RCC 7860 (cell line): ENCODE results near the gene ICOS.
A peak's percentile ranks its signal among the peaks of the same experiment; 100 is the strongest.

Source experiments
- DNase-seq: peaks from one replicate; pipeline ENCODE4 v3.0.0-alpha.2; 2015; ENCODE audit warnings: low spot score
- FAIRE-seq: peaks from 2 replicates; lab custom pipeline; 2012; peaks lifted over from hg19 to GRCh38; lab: Jason Lieb, UNC

The ICOS gene, protein sequence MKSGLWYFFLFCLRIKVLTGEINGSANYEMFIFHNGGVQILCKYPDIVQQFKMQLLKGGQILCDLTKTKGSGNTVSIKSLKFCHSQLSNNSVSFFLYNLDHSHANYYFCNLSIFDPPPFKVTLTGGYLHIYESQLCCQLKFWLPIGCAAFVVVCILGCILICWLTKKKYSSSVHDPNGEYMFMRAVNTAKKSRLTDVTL

DNA sequence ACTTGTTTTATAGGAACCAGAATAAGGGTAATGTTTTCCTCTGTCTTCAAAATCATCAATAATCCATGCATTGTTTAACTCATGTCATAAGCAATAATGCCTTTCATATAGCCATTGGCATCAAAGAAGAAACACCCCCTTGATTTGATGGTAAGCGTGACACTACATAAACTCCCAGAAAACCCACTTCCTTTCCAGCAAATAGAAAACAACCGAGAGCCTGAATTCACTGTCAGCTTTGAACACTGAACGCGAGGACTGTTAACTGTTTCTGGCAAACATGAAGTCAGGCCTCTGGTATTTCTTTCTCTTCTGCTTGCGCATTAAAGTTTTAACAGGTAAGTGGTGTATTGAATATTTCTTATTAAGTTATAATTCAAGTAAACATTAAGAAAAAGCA lies at the start of gene ICOS:
TSS of gene ICOS (plus strand) at position 229 of the 400 bp plus-strand sequence. CDS start at position 281, 52 bp downstream.
- no peak for FAIRE-seq
- no peak for DNase-seq

DNA sequence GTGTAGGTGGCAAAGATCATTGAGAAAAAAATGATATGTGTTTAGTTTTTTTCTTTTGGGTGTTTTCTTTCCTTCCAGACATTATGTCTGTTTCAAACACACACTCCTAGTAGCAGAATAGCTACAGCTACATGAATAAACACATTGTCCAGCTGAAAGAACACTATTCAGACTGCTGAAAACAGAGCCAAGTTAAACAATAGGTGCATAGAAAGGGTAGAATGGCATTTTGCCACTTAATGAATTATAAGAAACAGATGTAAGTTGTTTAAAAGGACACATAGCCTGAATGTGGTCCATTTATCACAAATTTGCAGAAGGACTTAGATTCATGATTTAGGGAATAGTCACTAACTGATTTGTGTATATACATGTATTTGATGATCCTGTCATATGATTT lies 48.9 kb upstream of the ICOS start:
- FAIRE-seq = no peak
- no peak for DNase-seq

DNA sequence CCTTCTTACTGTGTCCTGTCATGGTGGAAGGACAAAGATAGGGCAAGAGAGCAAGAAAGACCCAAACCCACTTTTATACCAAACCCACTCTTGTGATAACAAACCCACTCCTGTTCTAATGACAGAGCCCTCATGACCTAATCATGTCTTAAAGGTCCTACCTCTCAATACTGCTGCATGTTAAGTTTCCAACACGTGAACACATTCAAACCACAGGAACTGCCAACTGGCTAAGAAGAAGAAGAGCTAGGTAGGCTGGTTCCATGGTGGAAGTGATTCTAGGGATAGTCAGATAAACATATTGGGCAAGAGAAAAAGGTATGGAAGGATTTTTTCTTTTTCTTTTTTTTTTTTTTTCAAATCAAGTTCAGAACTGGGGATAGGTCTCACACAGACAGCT lies 47.0 kb upstream of the ICOS start:
- FAIRE-seq (no peak), DNase-seq (no peak)

DNA sequence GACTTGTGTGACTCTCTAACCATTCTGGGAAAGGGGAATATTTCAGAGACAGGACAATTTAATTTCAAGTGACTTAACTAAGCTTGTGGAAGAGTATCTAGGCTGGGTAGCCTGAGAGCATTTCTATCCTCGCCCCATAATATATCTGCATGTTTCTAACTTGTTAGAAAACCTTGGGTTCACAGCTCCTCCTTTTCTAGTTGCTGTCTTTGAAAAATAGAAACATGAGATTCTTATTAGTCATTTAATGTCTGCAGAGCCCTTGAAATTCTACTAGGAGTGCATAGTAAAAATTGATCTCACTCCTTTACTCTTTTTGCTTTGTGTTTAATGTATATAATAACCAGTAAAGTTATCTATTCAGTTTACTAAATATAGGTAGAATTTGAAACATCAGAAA lies 46.6 kb upstream of the ICOS start:
- DNase-seq = no peak
- no peak for FAIRE-seq

DNA sequence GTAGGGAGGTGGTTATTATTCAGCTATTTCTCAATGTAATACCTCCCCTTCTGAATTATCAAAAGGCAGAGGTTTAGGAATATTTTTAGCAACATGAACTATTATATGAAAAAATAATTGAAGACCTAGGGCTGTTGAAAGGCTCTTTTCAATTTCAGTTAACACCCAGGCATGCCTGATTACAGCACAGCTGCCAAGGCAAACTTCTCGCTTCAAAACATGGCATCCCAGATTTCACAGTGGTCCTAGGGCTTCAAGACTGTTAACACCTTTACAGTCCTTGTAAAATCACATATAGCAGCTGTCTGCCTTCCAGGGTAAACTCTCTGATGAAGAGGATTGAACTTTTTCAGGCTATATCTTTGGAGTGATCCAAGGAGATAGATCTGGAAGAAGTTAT lies 45.8 kb upstream of the ICOS start:
- FAIRE-seq = no peak
- DNase-seq = no peak

DNA sequence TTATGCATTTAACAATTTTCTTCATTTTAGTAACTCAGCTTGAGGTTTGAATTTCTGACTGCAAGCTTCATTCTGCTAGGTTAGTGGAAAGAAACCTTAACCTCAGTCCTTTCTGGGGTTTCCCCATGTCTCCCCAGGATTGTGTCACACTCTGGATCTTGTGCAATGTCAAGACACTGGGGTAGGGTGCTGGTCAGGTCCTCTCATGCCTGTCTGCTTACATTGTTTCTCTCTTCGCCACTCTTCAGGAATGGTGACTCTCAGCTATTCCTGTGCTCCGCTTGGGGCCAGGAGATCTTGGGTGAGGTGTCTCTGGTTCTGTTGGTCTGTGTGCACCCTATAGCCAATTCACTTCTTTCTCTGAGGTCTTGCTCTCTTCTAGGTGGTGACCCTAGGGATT lies 45.1 kb upstream of the ICOS start:
- FAIRE-seq (no peak), DNase-seq (no peak)

DNA sequence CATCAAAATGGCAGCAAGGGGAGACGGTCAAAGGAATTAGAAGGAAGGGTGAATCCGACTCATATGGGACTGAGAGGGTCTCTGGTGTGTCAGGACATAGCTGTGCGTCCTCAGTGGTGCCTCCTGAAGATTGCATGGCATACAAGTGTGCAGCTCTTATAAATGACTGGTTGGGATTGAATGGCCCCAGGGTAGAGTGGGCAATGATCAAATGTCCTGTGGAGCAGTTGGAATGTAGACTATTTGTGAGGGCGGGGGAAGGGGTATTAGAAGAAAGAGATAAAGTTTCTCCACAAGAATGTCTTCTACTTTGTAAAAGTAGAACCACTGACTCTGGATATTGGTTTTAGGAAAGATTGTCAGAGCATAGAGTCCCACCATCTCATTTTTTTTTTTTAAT lies 44.4 kb upstream of the ICOS start:
- no peak for FAIRE-seq
- no peak for DNase-seq

DNA sequence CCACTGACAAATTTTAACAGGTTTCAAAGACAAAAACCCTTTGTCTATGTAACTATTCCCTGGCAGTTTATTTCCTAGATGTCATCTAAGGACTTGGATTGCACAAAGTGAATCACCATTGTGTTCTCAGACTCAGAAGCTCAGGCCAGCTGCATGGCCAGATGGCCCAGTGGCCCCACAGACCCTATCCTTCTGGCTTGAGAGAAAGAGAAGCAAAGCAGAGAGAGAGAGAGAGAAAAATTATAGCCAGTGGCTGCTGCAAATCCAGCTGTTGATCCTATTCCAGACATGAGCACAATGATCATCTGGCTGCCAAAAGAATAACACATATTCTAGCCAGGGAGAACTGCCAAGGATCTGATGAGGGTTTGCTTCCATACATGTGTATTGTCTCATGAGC lies 43.2 kb upstream of the ICOS start:
- no peak for FAIRE-seq

DNA sequence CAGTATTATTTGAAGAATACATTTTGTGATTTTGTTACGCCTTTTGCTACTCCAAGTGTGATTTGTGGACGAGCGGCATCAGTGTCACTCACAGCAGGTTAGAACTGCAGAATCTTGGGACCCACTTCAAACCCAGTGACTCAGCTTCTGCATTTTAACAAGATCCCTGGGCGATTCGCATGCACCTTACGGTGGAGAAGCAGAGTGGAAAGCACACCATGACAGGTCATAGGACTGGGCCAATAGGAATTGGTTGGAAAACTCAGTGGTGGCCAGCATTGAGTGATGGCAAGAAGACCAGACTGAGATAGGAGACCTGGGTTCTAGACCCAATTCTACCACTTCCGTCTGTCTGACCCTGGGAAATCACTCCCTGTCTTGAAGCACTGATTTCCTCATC lies 42.7 kb upstream of the ICOS start:
- DNase-seq = no peak
- FAIRE-seq = no peak

More for the DNA sequence above, 43.2 kb upstream of the ICOS start:
- DNase-seq = no peak

DNA sequence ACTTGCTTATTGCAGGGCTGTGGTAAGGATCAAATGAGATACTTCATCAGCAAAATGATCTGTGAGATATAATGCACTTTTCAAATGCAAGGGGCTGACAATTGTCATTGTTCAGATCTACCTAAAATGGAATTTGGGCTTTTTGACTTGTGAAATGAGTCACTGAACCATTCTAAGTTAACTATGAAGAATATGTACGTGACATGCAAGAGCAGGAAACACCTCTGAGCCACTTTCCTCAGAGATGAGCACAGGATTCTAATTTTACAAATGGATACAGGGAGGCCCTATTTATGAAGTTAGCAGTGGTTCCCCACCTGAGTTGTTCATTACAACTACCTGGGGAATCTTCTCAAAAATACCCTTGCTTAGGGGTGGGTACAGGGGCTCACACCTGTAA lies 42.3 kb upstream of the ICOS start:
- FAIRE-seq (no peak), DNase-seq (no peak)

DNA sequence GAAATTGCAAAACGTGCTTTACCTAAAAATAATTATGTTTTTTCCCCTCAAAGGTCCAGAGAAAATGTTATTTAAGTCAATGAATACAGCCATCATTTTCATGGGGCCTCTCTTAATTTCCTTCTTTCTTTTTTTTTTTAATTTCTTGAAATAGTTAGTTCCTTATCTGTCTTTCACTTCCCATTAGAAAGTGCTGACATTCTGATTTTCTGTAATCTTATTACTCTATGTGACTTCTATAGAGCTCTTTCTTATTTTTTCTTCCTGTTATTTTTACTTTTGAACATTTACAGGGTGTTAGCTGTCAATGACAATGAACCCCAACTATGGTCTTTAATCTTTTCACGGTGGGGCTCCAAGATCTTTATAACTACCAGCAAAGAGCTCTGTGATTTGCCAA lies 39.0 kb upstream of the ICOS start:
- DNase-seq (no peak), FAIRE-seq (no peak)

DNA sequence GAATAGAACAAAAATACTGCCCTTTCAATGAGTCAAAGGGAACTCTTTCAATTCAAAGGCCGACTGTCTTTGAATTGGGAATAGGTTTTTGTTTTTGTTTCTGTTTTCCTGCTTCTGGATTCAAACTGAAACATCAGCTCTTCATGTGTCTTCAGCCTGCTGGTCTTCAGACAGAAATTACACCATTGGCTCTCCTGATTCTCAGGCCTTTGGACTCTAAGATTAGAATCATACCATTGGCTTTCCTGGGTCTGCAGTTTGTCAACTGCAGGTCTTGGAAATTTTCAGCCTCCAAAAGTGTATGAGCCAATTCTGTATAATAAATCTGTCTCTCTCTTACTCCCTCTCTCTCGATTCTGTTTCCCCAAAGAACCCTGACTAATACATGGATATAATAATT lies 37.9 kb upstream of the ICOS start:
- FAIRE-seq = no peak
- no peak for DNase-seq

DNA sequence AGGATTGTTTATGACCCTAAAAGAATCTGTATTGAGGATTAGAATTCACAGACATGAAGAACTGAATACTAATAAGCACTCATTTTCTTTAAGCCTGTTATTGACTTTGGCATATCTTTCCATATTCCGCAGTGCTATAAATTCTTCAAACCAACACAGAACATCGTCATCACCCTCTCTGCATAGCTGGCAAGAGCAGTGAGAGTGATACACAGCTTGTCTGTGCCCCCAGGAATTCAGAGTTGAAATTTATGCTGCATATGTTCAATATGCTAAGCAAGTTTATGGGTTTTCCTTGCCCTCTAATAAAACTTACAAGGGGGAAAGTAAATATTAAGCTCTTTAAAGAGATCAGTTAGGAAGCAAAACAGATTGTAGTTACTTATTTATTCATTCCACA lies 36.3 kb upstream of the ICOS start:
- DNase-seq (no peak), FAIRE-seq (no peak)

DNA sequence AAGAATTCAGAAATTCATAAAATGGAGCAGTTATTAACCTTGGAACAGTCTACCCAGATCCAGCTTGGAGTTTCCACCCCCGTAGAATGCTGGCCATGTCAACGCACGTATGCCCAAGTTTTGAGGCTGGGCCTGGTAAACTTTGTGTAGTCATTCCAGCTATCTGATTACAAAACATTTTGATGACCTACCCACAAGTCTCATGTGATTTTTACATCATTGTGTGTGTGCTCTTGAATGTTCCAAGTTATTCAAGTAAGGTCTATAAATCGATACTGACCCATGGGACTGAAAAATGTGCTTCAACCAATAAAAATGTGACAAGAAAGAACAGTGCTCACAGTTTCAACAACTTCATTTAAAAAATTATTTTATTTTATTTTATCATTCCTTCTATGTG lies 32.5 kb upstream of the ICOS start:
- no peak for DNase-seq

DNA sequence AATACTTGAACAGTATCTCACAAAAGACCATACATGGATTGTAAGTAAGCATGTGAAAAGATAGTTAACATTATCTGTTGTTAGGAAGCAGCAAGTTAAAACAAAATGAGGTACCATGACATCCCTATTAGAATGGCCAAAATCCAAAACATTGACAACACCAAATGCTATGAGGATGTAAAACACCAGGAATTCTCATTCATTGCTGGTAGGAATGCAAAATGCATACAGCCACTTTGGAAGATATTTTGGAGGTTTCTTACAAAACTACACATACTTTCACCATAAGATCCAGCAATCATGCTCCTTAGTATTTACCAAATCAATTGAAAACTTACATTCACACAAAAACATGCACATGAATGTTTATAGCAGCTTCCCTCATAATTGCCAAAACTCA lies 30.9 kb upstream of the ICOS start:
- FAIRE-seq (no peak), DNase-seq (no peak)

More for the DNA sequence above, 32.5 kb upstream of the ICOS start:
- no peak for FAIRE-seq

DNA sequence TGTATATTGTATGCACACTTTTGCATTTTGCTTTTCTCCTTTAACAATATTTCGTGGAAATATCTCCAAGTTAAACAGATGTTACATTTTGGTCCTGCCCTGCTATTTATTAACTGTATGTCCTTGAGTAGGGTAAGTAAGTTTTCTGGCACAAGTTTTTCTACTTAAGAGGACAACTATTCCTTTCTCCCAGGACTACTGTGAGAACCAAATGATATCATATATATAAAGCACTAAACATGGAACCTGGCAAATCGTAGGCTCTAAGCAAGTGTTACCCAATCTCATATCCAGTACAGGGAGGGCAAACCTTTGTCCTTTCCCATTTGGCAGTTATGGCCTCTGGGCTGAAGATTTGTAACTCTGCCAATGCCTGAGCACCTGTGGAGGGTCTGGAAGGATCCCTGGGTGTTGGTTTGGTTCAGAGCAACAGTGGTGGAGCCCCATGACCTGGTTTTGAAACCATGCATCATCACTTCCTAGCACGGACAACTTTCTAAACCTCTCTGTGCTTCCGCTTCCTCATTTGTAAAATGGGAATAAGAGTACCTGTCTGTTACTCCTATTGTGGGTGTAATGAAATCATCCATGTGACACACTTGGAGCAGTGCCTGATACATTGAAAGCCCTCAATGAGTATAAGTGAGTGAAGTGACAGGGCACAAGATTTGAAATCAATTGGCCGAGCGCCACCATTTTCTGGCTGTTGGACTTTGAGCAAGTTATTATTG lies 28.3 kb upstream of the ICOS start:
- FAIRE-seq (no peak), DNase-seq (no peak)

DNA sequence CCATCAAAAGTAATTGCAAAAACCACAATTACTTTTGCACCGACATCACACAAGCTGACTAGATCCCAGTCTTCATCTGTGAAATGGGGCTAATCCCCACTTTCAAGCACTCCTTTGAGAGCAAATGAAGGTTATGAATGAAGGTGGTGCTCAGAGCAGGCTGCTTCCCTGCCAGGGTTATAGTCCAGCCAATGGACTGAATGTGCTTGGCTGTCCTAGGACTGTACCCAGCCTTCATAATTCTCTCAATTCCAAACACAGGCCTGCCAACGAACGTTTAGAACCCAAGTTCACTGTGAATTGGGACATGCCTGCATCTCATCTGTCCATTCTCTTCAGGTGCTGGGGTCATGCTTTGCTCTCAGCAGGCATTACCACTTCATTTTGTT lies 27.8 kb upstream of the ICOS start:
- FAIRE-seq (no peak), DNase-seq (no peak)

DNA sequence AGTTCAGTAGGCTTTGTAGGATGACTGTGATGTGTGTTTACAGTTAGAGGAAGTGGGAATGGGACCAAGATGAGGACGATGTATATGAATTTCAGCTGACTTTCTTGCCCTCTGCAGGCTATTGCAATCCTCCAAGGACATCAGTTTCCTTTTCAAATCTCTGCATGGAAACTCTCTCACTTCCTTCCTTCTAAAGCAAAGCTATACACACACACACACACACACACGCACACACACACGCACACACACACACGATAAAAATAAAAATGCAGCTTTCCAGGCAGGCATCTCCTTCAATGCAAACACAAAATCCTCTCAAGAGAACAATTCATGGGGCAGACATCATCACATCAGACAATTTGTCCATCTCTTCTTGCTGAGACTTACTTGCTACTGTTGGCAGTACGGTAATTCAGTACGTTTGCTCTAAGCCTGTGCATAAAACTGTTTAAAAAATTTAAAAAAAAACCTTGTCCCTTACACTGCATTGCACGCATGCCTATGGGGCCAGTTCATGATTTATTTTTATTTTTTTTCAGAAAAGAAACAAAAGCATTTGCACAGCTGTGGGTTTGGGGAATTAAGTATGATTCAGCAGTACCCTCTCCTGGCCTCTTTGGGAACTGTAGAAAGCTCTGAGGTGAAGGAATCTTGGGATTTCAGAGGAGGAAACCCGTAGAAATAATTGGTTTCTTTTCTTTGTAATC lies 27.1 kb upstream of the ICOS start:
- FAIRE-seq (no peak), DNase-seq (peak; percentile 18)

DNA sequence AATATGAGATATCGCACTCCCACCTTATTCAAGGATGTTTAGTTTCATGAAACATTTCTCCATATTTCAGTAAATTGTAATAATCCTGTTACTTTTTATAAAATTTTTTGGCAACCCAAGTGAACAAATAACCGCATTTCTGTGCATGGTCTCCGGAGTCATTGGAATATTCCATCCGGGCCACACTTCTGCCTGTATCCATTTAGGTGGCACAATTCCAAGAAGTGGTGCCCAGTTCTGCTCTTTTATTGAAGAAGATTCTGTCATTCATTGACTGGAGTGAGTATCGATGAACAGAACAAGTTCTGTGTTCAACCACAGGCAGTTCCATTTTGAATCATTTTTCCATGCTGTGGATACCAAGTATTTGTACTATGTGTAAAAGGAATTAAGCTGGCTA lies 26.6 kb upstream of the ICOS start:
- no peak for FAIRE-seq

DNA sequence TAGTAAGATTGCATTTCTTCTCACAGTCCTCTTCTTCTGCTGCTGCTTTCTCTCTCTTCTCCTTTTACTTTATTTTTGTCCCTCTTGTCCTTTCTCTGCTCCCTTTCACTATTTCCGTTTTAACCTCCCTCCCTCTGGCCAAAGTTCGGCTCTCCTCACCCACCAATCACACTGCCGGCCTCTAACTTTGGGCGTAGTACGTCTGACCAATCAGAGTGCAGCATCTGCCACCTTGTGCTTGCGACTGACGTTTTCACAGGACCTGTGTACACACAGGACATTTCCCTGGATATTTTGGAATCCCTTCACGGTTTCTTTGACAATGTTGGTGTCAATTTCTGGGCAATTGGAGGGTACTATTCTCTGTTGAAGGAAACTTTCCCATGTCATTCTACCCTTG lies 22.6 kb upstream of the ICOS start:
- FAIRE-seq = no peak
- no peak for DNase-seq

More for the DNA sequence above, 26.6 kb upstream of the ICOS start:
- no peak for DNase-seq

DNA sequence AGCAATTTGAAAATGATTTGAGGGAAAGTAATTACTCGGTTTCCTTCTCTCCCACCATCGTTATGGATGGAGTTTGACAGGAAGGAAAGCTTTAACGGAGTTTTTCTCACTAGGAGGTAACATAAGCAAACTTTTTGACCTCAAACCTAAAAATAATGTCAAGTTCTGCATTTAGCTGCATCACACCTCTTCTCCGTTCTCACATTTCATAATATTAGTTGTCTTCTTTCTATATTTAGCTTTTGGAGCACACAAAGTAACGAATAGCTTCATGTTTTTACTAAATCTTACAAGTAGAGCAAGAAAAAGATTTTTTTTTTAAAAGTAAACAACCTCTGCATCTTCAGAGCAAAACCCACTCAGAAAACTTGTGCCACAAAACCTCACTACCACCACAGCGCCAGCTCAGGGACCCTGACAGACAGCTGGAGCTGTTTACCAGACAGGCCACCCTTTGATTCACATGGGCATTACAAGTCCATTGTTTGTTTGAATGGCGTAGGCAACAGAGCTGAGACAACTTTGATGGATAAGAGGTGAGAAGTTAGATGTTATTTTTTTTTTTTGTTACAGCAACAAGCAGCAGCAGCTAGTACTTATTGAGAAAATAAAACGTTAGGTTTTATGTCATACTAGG lies 21.9 kb upstream of the ICOS start:
- DNase-seq (no peak), FAIRE-seq (no peak)

DNA sequence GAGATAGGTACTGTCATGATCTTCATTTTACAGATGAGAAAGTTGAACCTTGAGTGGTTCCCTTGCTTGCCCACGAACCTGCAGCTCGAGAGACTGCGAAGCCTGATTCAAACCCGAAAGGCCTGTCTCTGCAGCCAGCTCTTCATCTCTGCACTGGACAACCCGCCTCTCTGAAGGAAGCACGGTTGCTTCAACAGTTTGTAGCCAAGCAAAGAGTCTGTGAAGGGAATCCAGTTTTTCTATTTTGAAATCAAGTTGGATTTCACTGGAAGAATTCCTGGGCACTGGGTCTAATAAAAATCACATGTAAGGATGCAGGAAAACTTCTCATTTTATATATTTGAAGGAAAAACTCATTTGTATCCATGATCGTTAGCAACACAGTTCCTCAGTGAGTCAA lies 21.3 kb upstream of the ICOS start:
- no peak for DNase-seq
- no peak for FAIRE-seq
